Caco-2 (cell line): ENCODE data around the gene TRMT2A. TPM values are rescaled to one million over a fixed set of nuclear protein-coding genes. Genes with fewer than 3 reads are reported as not detected.

ENCODE experiments used
- BruUV-seq: library from RNA; stranded (reverse); fragments of 400-500 nt; replicated peaks from 2 replicates; lab custom pipeline; 2021; lab: Mats Ljungman, UMichigan
- CTCF ChIA-PET: fragments of 300-600 bp; sonication (Branson Sonifier 250); formaldehyde crosslinking; loops from one replicate; lab custom pipeline; 2022; ENCODE audit warnings: antibody characterized with exemption; lab: Charles Lee
- POLR2A ChIA-PET: fragments of 300-600 bp; sonication (Branson Sonifier 250); formaldehyde crosslinking; loops from one replicate; lab custom pipeline; 2022; ENCODE audit warnings: antibody characterized with exemption; lab: Charles Lee
- DNase-seq, 2 experiments: peaks; one replicate each; pipeline versions ENCODE4 v3.0.0 to v3.0.0-alpha.2; 2020 to 2022
- H3K27me3 ChIP-seq: replicated peaks from 2 replicates; pipeline ENCODE4 v1.6.0; 2011; ENCODE audit warnings: low read length; ENCODE audit not compliant: control insufficient read depth, insufficient read depth
- H3K36me3 ChIP-seq: 2 replicates; pipeline ENCODE4 v1.5.1; 2011; ENCODE audit warnings: low read length; ENCODE audit not compliant: control insufficient read depth, insufficient read depth
- H3K4me1 ChIP-seq: fragments of 250-450 bp; sonication (Bioruptor Pico); 2 replicates; pipeline ENCODE4 v1.5.1; 2020; ENCODE audit warnings: mild to moderate bottlenecking
- H3K4me3 ChIP-seq: 2 replicates; pipeline ENCODE4 v1.5.1; 2011; ENCODE audit warnings: low read depth, mild to moderate bottlenecking, control low read depth, low read length
- H3K9me3 ChIP-seq: fragments of 250-450 bp; sonication (Bioruptor Pico); 2 replicates; pipeline ENCODE4 v1.5.1; 2020; ENCODE audit warnings: mild to moderate bottlenecking, moderate library complexity
- H3K27ac Mint-ChIP-seq: one replicate; pipeline ENCODE4 v1.8.0; 2022; ENCODE audit warnings: mixed read lengths; ENCODE audit not compliant: unreplicated experiment
- H3K27me3 Mint-ChIP-seq: one replicate; pipeline ENCODE4 v1.8.0; 2022; ENCODE audit warnings: mixed read lengths; ENCODE audit not compliant: insufficient read depth, unreplicated experiment
- H3K36me3 Mint-ChIP-seq: one replicate; pipeline ENCODE4 v1.8.0; 2022; ENCODE audit warnings: mild to moderate bottlenecking, mixed read lengths; ENCODE audit not compliant: insufficient read depth, unreplicated experiment
- H3K4me1 Mint-ChIP-seq: one replicate; pipeline ENCODE4 v1.8.0; 2022; ENCODE audit warnings: low read depth, mixed read lengths; ENCODE audit not compliant: unreplicated experiment
- H3K4me3 Mint-ChIP-seq: one replicate; pipeline ENCODE4 v1.8.0; 2022; ENCODE audit warnings: mild to moderate bottlenecking, moderate library complexity, mixed read lengths; ENCODE audit not compliant: unreplicated experiment
- H3K9me3 Mint-ChIP-seq: one replicate; pipeline ENCODE4 v1.8.0; 2022; ENCODE audit warnings: mixed read lengths; ENCODE audit not compliant: unreplicated experiment
- intact Hi-C: fragments of 100-400 bp; cut with micrococcal nuclease; formaldehyde crosslinking; loops from one replicate; pipeline ENCODE4 v1.10.0; 2022; ENCODE audit not compliant: unreplicated experiment
- total RNA-seq: library from RNA; stranded (reverse); gene quantifications from 2 replicates; pipeline ENCODE4 v1.2.3, GENCODE V29; 2022
- TF ChIP-seq, protein P1 (sequence below), 2 experiments: fragments of 200-600 bp in 1 of 2; IDR thresholded peaks; 1 replicate in 1 of 2; 2 replicates in 1 of 2; pipeline versions ENCODE4 v1.5.1 to v1.8.0; 2011 to 2022; ENCODE audit warnings: antibody characterized with exemption in 1 of 2, control low read depth in 1 of 2, inconsistent platforms in 1 of 2, low read depth in 1 of 2, low read length in 1 of 2, mild to moderate bottlenecking in 1 of 2, moderate library complexity in 1 of 2; ENCODE audit not compliant: insufficient read depth in 1 of 2, severe bottlenecking in 1 of 2, unreplicated experiment in 1 of 2

TRMT2A gene
- total RNA-seq, 1 experiment from 2014 or later = 41.1 TPM

DNA sequence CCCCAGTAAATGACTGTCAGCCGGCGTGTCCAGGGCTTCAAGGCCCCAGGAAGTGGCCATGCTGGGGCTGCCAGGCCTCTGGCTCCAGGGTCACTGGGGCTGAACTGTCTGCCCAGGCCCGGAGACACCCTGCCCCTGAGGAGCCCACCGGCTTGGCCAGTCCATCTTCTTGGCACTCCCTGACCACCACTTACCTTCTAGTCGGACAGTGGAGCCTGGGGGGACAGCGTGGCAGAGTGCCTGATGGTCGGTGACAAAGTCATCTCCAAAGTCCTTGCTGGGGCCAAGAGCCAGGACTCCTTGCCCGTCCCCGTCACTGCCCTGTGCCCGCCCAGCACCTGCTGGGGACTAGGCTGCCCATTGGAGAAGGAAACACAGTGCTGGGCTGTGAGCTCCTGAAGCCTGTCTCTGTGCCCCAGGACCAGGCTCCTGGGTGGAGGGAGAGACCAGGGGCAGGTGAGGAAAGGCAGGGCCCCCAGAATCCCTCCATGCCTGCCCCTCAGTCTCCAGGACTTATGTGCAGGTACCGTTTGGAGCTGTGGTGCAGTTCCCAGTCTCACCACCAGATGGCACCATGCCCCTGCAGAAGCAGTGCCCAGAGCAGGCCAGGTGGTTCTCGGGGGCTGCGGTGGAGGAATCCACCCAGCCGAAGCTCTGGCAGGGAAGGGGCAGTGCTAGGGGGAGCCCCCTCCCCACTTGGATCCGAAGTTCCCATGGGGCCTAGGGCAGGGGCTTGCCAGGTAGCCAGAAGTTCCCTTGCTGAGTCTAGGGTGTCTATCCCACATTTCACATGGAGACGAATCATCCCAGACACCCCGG, 39.8 kb upstream of the TRMT2A start:
- no TSS peak for BruUV-seq
- no peaks in the 10 kb centered on the region for H3K27me3 ChIP-seq
- intact Hi-C loops = loop anchor here (1.0 kb wide), 2 partner anchors 81 to 128 kb away; no protein-coding TSS in a partner anchor

DNA sequence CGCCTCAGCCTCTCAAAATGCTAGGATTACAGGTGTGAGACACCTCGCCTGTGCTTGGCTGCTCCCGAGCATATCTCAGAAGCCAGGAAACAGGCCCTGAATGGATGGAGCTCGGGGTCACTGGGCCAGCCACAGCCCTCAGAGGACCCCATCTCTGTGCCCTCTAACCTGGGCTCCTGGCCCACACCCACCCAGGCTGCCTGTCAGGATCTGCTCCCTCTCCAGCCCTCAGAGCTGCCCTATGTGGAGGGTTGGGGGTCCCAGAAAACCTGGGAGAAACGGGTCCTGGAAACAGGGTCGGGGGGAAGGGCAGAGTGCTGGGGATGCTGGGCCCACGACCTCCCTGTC, 39.0 kb upstream of the TRMT2A start:
- H3K36me3 Mint-ChIP-seq = no peaks in the 10 kb centered on the region
- no TSS peak for BruUV-seq
- H3K27ac Mint-ChIP-seq = no peak overlapping the region
- Histone ChIP-seq H3K9me3 (no peaks in the 10 kb centered on the region), H3K27me3 (no peaks in the 10 kb centered on the region), H3K4me1 (no peaks in the 10 kb centered on the region), H3K4me3 (no peak overlapping the region), H3K36me3 (no peaks in the 10 kb centered on the region)
- POLR2A ChIA-PET = no interaction called here
- no peaks in the 10 kb centered on the region for H3K9me3 Mint-ChIP-seq
- CTCF ChIA-PET = no interaction called here
- intact Hi-C loops = no loop called here
- TF ChIP-seq, protein P1, sequence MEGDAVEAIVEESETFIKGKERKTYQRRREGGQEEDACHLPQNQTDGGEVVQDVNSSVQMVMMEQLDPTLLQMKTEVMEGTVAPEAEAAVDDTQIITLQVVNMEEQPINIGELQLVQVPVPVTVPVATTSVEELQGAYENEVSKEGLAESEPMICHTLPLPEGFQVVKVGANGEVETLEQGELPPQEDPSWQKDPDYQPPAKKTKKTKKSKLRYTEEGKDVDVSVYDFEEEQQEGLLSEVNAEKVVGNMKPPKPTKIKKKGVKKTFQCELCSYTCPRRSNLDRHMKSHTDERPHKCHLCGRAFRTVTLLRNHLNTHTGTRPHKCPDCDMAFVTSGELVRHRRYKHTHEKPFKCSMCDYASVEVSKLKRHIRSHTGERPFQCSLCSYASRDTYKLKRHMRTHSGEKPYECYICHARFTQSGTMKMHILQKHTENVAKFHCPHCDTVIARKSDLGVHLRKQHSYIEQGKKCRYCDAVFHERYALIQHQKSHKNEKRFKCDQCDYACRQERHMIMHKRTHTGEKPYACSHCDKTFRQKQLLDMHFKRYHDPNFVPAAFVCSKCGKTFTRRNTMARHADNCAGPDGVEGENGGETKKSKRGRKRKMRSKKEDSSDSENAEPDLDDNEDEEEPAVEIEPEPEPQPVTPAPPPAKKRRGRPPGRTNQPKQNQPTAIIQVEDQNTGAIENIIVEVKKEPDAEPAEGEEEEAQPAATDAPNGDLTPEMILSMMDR (IDR thresholded peaks at IDR 0.05; ENCODE audit: insufficient read depth in 1 of 2, low read depth in 1 of 2, low read length in 1 of 2, severe bottlenecking in 1 of 2, unreplicated experiment in 1 of 2) = no peak
- no peaks in the 10 kb centered on the region for H3K4me1 Mint-ChIP-seq
- peaks cover 3% of the 10 kb centered on the region for H3K27me3 Mint-ChIP-seq
- no peak overlapping the region for H3K4me3 Mint-ChIP-seq
- no peak for DNase-seq

More for the DNA sequence above, 39.8 kb upstream of the TRMT2A start:
- Mint-ChIP-seq H3K4me3 (no peak overlapping the region), H3K36me3 (no peaks in the 10 kb centered on the region), H3K27me3 (peaks cover 3% of the 10 kb centered on the region), H3K27ac (no peak overlapping the region), H3K9me3 (no peaks in the 10 kb centered on the region), H3K4me1 (no peaks in the 10 kb centered on the region)
- Histone ChIP-seq H3K9me3 (no peaks in the 10 kb centered on the region), H3K4me3 (no peak overlapping the region), H3K36me3 (no peaks in the 10 kb centered on the region), H3K4me1 (no peaks in the 10 kb centered on the region)
- peak; percentile 79 to 86 for DNase-seq
- ChIA-PET POLR2A (no interaction called here), CTCF (interaction anchor here (0.6 to 1.6 kb wide), 10 partner anchors 18 to 714 kb away, joined by 3 to 24 read pairs (median 4); no protein-coding TSS in a partner anchor)
- TF ChIP-seq, protein P1 (IDR thresholded peaks at IDR 0.05; ENCODE audit: insufficient read depth in 1 of 2, low read depth in 1 of 2, low read length in 1 of 2, severe bottlenecking in 1 of 2, unreplicated experiment in 1 of 2) = peak; percentile 96 to 97

DNA sequence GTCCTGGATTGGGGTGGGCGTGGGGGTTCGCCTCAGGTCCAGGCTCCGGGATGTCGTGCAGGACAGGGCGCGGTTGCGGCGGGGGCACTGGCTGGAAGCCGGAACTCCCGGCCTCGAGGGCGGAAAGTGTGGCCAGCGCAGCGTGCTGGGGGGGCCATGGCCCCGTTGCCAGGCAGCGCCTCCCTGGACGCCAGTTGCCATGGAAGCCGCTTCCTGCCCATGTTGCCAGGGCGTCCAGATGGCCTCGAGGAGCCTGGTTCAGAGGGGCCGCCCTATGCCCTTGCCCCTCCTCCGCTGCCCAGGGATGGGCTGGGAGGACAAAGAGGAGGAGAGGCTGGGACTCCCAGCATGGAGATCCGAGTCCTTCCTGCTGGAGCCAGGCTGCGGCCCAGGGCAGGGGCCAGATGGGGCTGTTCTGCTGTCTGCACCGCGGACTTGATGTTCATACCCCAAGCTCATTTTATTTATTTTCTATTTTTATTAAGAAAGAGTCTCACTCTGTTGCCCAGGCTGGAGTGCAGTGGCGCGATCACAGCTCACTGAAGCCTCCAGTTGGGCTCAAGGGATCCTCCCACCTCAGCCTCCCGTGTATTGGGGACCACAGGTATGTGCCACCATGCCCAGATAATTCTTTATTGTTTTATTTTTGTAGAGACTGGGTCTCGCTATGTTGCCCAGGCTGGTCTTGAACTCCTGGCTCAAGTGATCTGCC, 38.5 kb upstream of the TRMT2A start:
- DNase-seq = no peak
- Mint-ChIP-seq H3K36me3 (no peaks in the 10 kb centered on the region), H3K4me3 (no peak overlapping the region), H3K27ac (no peak overlapping the region), H3K9me3 (no peaks in the 10 kb centered on the region), H3K27me3 (peaks cover 3% of the 10 kb centered on the region), H3K4me1 (no peaks in the 10 kb centered on the region)
- Histone ChIP-seq H3K36me3 (no peaks in the 10 kb centered on the region), H3K4me3 (no peak overlapping the region), H3K9me3 (no peaks in the 10 kb centered on the region), H3K4me1 (no peaks in the 10 kb centered on the region), H3K27me3 (no peaks in the 10 kb centered on the region)
- no TSS peak for BruUV-seq
- CTCF ChIA-PET = no interaction called here
- intact Hi-C loops = no loop called here
- TF ChIP-seq, protein P1 (IDR thresholded peaks at IDR 0.05; ENCODE audit: insufficient read depth in 1 of 2, low read depth in 1 of 2, low read length in 1 of 2, severe bottlenecking in 1 of 2, unreplicated experiment in 1 of 2) = no peak
- POLR2A ChIA-PET = no interaction called here
